Endothelial cell of umbilical vein (primary cell): ENCODE measurements around the gene QSOX2. TPM values are rescaled to one million over a fixed set of nuclear protein-coding genes. Genes with fewer than 3 reads are reported as not detected.

Source experiments
- BruUV-seq: library from RNA; stranded (reverse); fragments of 400-500 nt; replicated peaks from 2 replicates; lab custom pipeline; 2021; lab: Mats Ljungman, UMichigan
- CTCF ChIA-PET: fragments of 300-600, 350-600 bp; sonication (Branson Sonifier 250); formaldehyde crosslinking; loops from one replicate; lab custom pipeline; 2021; ENCODE audit warnings: antibody characterized with exemption, inconsistent platforms; lab: Charles Lee
- POLR2A ChIA-PET: fragments of 300-600, 350-600 bp; sonication (Branson Sonifier 250); formaldehyde crosslinking; loops from one replicate; lab custom pipeline; 2021; ENCODE audit warnings: antibody characterized with exemption, inconsistent platforms; lab: Charles Lee
- DNase-seq: peaks from one replicate; pipeline ENCODE4 v3.0.0-alpha.2; 2011; ENCODE audit warnings: low read depth, low spot score
- FAIRE-seq: peaks from 2 replicates; lab custom pipeline; 2011; peaks lifted over from hg19 to GRCh38; lab: Jason Lieb, UNC
- H2AFZ ChIP-seq: 2 replicates; pipeline ENCODE4 v1.6.0; 2012; ENCODE audit warnings: low read depth, low read length, control low read depth, inconsistent platforms
- H3K27ac ChIP-seq: 2 replicates; pipeline ENCODE4 v1.5.1; 2011; ENCODE audit warnings: low read depth, mild to moderate bottlenecking, control low read depth, low read length, moderate library complexity; ENCODE audit not compliant: insufficient read depth
- H3K27me3 ChIP-seq, 2 experiments: 2 replicates each; pipeline versions ENCODE4 v1.6.0 to v1.6.1; 2011; ENCODE audit warnings: low read length in 2 of 2, mixed read lengths in 1 of 2; ENCODE audit not compliant: control insufficient read depth in 2 of 2, insufficient read depth in 2 of 2
- H3K36me3 ChIP-seq, 2 experiments: 2 replicates in 1 of 2; 3 replicates in 1 of 2; pipeline ENCODE4 v1.5.1; 2011; ENCODE audit warnings: low read length in 2 of 2, mild to moderate bottlenecking in 1 of 2, moderate library complexity in 1 of 2; ENCODE audit not compliant: control insufficient read depth in 2 of 2, insufficient read depth in 2 of 2; ENCODE audit errors: extremely low read depth in 1 of 2
- H3K4me1 ChIP-seq: 3 replicates; pipeline ENCODE4 v1.5.1; 2011; ENCODE audit warnings: mild to moderate bottlenecking, low read length; ENCODE audit not compliant: control insufficient read depth, insufficient read depth; ENCODE audit errors: extremely low read depth
- H3K4me2 ChIP-seq: 2 replicates; pipeline ENCODE4 v1.6.1; 2011; ENCODE audit warnings: low read length, control low read depth, mixed read lengths; ENCODE audit not compliant: insufficient read depth
- H3K4me3 ChIP-seq, 3 experiments: fragments of 200-600 bp in 1 of 3; sonication (generic), shearing (Covaris generic) in 1 of 3; replicated peaks in 1 of 3; 2 replicates each; pipeline ENCODE4 v1.5.1; 2011 to 2016; ENCODE audit warnings: control low read depth in 3 of 3, low read length in 3 of 3, mild to moderate bottlenecking in 2 of 3, inconsistent platforms in 1 of 3, low read depth in 1 of 3, moderate library complexity in 1 of 3; ENCODE audit not compliant: insufficient read depth in 1 of 3
- H3K79me2 ChIP-seq: 2 replicates; pipeline ENCODE4 v1.6.0; 2012; ENCODE audit warnings: low read length, inconsistent platforms; ENCODE audit not compliant: control insufficient read depth, insufficient read depth
- H3K9ac ChIP-seq: replicated peaks from 2 replicates; pipeline ENCODE3; 2011; ENCODE audit warnings: low read length, control low read depth; ENCODE audit not compliant: insufficient read depth; ENCODE audit errors: extremely low read depth
- H3K9me1 ChIP-seq: replicated peaks from 3 replicates; pipeline ENCODE4 v1.6.0; 2011; ENCODE audit warnings: mild to moderate bottlenecking, low read length; ENCODE audit not compliant: control insufficient read depth, insufficient read depth; ENCODE audit errors: extremely low read depth
- H3K9me3 ChIP-seq: replicated peaks from 2 replicates; pipeline ENCODE4 v1.5.1; 2012; ENCODE audit warnings: low read length, inconsistent platforms; ENCODE audit not compliant: control insufficient read depth, insufficient read depth
- H4K20me1 ChIP-seq: replicated peaks from 2 replicates; pipeline ENCODE3; 2011; ENCODE audit warnings: mild to moderate bottlenecking, low read length; ENCODE audit not compliant: control insufficient read depth, insufficient read depth; ENCODE audit errors: extremely low read depth
- EZH2 ChIP-seq: IDR thresholded peaks from 2 replicates; pipeline ENCODE4 v1.6.1; 2012; ENCODE audit warnings: borderline replicate concordance, low read depth, mild to moderate bottlenecking, moderate library complexity, low read length, inconsistent platforms; ENCODE audit not compliant: severe bottlenecking
- FOS ChIP-seq: IDR thresholded peaks from 2 replicates; pipeline ENCODE4 v1.6.1; 2011; ENCODE audit warnings: mild to moderate bottlenecking, low read length, moderate library complexity, borderline replicate concordance; ENCODE audit not compliant: insufficient read depth
- GATA2 ChIP-seq: IDR thresholded peaks from 2 replicates; pipeline ENCODE4 v1.7.0; 2011; ENCODE audit warnings: low read depth, mild to moderate bottlenecking, moderate library complexity, mixed read lengths, low read length; ENCODE audit not compliant: insufficient read length, insufficient read depth
- JUN ChIP-seq: IDR thresholded peaks from 2 replicates; pipeline ENCODE4 v1.6.1; 2011; ENCODE audit warnings: borderline replicate concordance, low read depth; ENCODE audit not compliant: insufficient read length, insufficient read depth
- MYC ChIP-seq: IDR thresholded peaks from one replicate; pipeline ENCODE4 v1.6.1; 2011; ENCODE audit warnings: mild to moderate bottlenecking, low read depth, low read length
- POLR2A ChIP-seq: IDR thresholded peaks from 2 replicates; pipeline ENCODE4 v1.6.1; 2012; ENCODE audit warnings: low read depth, mild to moderate bottlenecking, control low read depth, low read length
- POLR2AphosphoS5 ChIP-seq: IDR thresholded peaks from 2 replicates; pipeline ENCODE4 v1.6.1; 2012; ENCODE audit warnings: low read depth, mild to moderate bottlenecking, control low read depth, low read length, moderate library complexity; ENCODE audit not compliant: insufficient read depth
- dilution Hi-C: fragments of 300-500 bp; cut with MboI; formaldehyde crosslinking; loops from one replicate; pipeline ENCODE4 v1.15.0; 2019; ENCODE audit warnings: low sequenced_read_pairs; ENCODE audit not compliant: extremely low pct_ligation_motif_present
- intact Hi-C: fragments of 100-400 bp; cut with micrococcal nuclease; formaldehyde crosslinking; loops from one replicate; pipeline ENCODE4 v1.10.0; 2022
- polyA plus RNA-seq, 4 experiments: library from polyadenylated mRNA; depleted of rRNA in 3 of 4; stranded (reverse) in 3 of 4; unstranded in 1 of 4; fragments of >200 nt; gene quantifications; 2 replicates each; pipeline versions ENCODE4 v1.2.1 to v1.2.3, GENCODE V29; 2011 to 2012; ENCODE audit warnings: missing spikeins in 1 of 4
- total RNA-seq: library from RNA; stranded (reverse); gene quantifications from 2 replicates; pipeline ENCODE4 v1.2.3, GENCODE V29; 2021
- TF ChIP-seq, protein P1 (sequence below), 2 donors: IDR thresholded peaks; 1 replicate in 1 of 2; 2 replicates in 1 of 2; pipeline ENCODE4 v1.5.1; 2011; ENCODE audit warnings: low read length in 2 of 2, mild to moderate bottlenecking in 2 of 2, moderate library complexity in 2 of 2, control low read depth in 1 of 2, inconsistent platforms in 1 of 2, low read depth in 1 of 2; ENCODE audit not compliant: insufficient read depth in 1 of 2; ENCODE audit errors: extremely low read depth in 1 of 2
- TF ChIP-seq, protein P2 (sequence below): IDR thresholded peaks from 2 replicates; pipeline ENCODE4 v1.6.1; 2011; ENCODE audit not compliant: insufficient read depth, insufficient read length

QSOX2 gene
- total and polyA plus RNA-seq, 2 donors (not counting 3 experiments of a cell fraction or from before 2014, with no cell fraction given) = 16.4 to 23.4 TPM

GRCh38 chr9:136231478-136232297 is 13.9 kb downstream of the QSOX2 start:
- Histone ChIP-seq H3K4me3 (no peak overlapping the region), H3K27me3 (no peaks in the 10 kb centered on the region), H4K20me1 (no peaks in the 10 kb centered on the region), H3K9ac (no peak overlapping the region), H3K4me2 (no peak overlapping the region), H3K9me1 (no peaks in the 10 kb centered on the region), H2AFZ (no peak overlapping the region), H3K36me3 (peaks cover 0 to 7% of the 10 kb centered on the region in 2 experiments), H3K9me3 (no peaks in the 10 kb centered on the region), H3K27ac (no peak overlapping the region), H3K4me1 (peaks cover 7% of the 10 kb centered on the region), H3K79me2 (no peaks in the 10 kb centered on the region)
- DNase-seq (no peak), FAIRE-seq (no peak)
- no TSS peak for BruUV-seq
- dilution Hi-C loops = no loop called here
- intact Hi-C loops = no loop called here
- ChIA-PET POLR2A (no interaction called here), CTCF (no interaction called here)
- TF ChIP-seq POLR2AphosphoS5 (no peak), MYC (no peak), POLR2A (no peak), JUN (no peak), EZH2 (no peak), GATA2 (no peak), FOS (no peak)
- TF ChIP-seq, protein P1, sequence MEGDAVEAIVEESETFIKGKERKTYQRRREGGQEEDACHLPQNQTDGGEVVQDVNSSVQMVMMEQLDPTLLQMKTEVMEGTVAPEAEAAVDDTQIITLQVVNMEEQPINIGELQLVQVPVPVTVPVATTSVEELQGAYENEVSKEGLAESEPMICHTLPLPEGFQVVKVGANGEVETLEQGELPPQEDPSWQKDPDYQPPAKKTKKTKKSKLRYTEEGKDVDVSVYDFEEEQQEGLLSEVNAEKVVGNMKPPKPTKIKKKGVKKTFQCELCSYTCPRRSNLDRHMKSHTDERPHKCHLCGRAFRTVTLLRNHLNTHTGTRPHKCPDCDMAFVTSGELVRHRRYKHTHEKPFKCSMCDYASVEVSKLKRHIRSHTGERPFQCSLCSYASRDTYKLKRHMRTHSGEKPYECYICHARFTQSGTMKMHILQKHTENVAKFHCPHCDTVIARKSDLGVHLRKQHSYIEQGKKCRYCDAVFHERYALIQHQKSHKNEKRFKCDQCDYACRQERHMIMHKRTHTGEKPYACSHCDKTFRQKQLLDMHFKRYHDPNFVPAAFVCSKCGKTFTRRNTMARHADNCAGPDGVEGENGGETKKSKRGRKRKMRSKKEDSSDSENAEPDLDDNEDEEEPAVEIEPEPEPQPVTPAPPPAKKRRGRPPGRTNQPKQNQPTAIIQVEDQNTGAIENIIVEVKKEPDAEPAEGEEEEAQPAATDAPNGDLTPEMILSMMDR (IDR thresholded peaks at IDR 0.05; ENCODE audit: extremely low read depth in 1 of 2, insufficient read depth in 1 of 2, low read depth in 1 of 2, low read length in 2 of 2) = no peak
- TF ChIP-seq, protein P2, sequence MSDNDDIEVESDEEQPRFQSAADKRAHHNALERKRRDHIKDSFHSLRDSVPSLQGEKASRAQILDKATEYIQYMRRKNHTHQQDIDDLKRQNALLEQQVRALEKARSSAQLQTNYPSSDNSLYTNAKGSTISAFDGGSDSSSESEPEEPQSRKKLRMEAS = no peak
